SK-N-MC (cell line): ENCODE measurements around the gene MATCAP1.

ENCODE experiments used
- EZH2 ChIP-seq: fragments of 200-600 bp; sonication (generic); IDR thresholded peaks from one replicate; pipeline ENCODE4 v1.6.1; 2017; ENCODE audit warnings: antibody characterized with exemption
- POLR2AphosphoS5 ChIP-seq: IDR thresholded peaks from 2 replicates; pipeline ENCODE4 v1.6.1; 2012; ENCODE audit warnings: mild to moderate bottlenecking, low read depth, low read length, borderline replicate concordance

- no peak for TF ChIP-seq POLR2AphosphoS5
- TF ChIP-seq EZH2: no peak
Measured at GRCh38 chr16:67211674-67212073, 27.9 kb upstream of the MATCAP1 start.
